Superior temporal gyrus (tissue), 1 donor: ENCODE measurements around the gene SCN5A.

Source experiments
- DNase-seq: peaks from one replicate; pipeline ENCODE4 v3.0.0-alpha.2; 2016; ENCODE audit errors: extremely low spot score

Gene SCN5A

DNA sequence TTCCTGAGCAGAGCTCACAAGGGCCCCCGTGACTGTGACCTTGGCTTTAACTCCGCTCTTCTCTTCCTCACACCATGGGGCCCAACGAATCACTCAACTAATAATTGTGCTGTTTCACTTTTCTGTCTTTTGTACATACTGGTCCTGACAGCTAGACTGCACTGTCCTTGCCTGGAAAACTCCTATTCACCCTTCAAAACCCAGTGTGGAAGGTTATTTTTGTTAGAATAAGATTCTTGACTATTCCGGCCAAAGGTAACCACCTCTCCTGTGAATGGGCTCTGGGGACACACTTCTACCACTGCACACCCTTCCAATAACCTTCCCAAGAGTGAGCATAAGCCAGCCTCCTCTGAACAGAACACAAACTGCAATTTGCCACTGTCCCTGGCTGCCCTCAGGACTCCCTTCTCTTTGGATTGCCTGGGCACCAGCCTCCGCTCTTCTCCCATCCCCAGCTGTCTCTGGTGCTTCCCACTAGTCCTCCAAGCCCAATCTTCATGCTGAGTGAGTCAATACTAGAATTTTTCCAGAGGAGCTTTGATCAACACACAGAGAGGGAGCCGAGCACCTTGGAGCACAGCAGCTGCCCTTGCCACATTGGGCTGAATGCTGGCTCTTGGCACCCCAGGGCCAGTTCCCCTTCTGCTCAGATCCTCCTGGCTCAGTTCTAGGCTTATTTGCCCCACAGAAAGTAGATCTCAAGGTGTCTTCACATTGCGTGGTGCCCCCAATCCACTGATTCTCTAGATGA, 2.1 kb downstream of the SCN5A start:
- no peak for DNase-seq

DNA sequence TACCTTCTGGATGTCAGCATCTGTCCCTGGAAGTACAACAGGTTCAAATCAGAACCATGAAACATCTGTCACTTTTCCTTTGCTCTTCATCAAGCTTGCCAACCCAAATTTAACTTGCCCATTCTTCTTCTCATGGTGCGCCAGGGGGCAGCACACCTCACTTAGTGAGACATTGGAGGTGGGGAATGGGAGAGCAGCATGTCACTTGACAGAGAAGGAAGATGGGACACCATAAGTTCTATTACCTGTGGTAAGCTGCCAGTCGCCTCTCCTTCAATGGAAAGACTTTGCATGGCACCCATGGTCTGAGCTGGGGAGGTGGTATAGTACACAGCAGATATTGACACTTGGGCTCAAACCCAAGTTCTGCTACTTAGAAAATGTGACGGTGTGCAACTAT, 2.9 kb downstream of the SCN5A start:
- no peak for DNase-seq

DNA sequence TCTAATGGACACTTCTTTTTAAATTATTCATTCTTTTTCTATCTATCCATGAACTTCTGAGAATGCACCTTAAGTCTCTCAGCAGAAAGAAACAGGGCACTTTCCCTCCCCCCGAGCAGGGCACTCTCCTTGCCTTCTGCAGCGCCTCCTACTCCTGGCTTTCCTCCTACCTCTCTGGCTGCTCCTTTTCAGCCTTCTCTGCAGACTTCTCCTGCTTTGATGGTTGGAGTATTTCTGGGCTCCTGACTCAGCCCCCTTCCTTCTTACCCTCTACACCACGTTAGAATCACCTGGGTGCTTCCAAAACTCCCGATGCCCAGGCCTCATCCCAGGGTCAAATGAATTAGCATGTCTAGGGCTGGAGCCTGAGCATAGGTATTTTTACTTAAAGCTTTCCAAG, 3.4 kb downstream of the SCN5A start:
- DNase-seq = no peak

DNA sequence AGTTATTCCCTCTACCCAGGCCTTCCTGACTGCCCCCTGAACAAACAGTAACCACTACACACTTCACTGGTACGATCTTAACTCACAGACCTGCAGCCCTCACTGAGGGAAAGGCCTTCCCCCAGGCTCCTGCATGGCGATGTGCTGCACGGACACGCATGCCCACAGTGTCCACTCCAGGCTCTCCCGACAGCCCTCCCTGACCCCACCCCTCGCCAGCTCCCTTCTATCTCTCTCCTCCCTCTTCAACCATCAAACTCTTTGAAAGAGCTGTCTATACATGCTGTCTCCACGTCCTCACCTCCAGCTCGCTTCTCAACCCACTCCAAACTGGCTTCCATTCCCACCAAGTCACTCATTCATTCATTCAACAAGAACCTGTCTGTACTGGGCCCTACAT, 3.9 kb downstream of the SCN5A start:
- DNase-seq = no peak

DNA sequence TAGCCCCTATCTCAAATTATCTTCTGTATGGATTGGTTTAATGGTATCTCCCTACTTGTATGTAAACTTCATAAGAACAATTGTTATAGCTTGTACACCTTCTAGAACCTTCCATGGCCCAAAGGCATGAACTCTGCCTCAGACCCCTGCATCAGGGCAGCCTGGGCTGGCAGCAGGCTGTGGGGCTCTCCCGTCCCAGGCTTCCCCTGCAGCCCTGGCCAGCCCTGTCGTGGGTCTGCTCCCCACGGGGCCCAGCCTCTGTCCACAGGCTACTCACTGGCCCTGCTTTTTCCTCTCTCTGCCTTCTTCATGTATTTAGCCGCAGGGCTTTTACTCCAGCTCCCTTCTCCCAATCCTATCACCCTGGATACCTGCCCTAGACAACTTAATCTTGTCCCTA, 4.4 kb downstream of the SCN5A start:
- no peak for DNase-seq

DNA sequence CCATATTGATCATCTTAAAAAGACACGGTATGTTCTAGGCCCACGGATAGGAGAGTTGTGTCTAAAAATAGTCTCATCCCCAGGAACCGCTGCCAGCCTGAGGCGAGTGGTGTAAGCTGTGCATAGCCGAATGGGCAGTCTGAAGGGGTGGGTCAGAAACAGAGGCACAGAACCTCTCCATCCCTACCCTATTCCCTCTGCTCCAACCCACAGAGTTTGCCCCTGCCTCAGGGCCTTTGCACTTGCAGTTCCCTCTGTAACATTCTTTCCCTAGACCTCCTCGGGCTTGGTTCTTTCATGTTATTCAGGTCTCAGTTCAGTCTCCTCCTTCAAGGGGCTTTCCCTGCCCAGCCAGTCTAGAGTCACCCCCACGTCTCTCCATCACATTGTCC, 4.8 kb downstream of the SCN5A start:
- no peak for DNase-seq

DNA sequence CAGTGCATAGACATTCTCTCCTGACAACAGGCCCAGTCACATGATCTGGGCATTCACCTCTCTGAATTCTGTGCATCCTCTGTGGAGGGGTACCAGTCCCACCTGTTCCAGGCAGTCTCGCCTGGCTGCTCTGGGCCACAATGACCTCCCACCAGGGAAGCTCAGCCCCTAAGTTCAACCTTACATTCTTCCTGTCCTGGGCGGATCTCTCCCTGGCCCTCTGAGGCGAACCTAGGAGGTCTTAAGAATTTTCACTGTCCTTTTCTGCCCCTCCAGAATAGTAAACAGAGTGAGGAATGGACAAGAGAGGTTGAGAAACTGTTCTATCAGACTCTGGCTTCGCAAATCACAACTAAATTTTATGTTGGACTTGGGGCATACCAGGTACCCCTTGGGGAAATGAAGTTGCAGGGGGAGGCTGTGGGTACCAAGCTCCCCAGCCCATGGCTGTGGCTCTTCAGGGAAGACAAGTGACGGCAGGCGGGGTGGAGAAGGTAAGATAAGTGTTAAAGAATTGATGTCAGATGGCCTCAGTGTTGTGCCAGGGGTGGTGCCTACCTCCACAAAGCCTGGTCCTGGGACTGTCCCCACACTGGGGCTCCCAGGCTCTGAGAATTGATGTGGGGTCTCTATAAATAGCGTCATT, 5.3 kb downstream of the SCN5A start:
- DNase-seq = no peak

DNA sequence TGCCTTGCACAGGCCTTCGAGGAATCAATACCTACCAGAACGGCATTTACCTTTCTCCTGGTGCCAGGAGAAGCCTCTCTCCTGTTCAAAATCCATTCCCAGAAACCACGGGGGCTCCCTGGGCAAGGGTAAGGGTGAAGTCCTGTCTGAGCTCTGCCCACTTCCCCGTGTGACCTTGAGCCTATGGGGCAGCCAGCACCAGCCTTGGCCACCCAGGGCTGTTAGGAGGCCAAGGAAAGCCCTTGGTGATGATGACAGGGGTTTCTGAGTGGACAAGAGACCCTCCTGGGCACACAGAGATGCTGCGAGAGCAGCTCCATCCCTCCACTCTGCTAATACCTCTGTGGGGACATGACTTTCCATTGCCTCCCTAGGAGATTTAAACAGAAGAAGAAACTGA, 5.9 kb downstream of the SCN5A start:
- DNase-seq = no peak

DNA sequence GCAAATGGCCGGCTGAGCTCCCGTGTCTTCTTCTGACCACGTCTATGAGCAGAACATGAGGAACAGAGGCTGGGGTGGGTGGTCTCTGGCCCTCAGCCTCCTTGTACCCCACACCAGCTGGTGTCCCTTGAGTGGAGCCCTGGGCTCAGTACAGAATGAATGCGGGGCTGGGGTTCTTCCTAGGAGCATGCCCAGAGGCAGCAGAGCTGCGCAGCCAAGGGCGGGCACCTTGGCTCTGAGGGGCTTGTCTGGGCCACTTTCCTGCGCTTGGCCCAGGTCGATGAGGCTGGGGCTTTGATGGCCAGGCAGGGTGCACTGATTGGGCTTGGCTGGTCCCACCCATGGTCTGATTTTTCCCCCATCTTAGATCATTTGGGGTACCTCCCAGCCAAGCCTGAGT, 6.4 kb downstream of the SCN5A start:
- DNase-seq = no peak

DNA sequence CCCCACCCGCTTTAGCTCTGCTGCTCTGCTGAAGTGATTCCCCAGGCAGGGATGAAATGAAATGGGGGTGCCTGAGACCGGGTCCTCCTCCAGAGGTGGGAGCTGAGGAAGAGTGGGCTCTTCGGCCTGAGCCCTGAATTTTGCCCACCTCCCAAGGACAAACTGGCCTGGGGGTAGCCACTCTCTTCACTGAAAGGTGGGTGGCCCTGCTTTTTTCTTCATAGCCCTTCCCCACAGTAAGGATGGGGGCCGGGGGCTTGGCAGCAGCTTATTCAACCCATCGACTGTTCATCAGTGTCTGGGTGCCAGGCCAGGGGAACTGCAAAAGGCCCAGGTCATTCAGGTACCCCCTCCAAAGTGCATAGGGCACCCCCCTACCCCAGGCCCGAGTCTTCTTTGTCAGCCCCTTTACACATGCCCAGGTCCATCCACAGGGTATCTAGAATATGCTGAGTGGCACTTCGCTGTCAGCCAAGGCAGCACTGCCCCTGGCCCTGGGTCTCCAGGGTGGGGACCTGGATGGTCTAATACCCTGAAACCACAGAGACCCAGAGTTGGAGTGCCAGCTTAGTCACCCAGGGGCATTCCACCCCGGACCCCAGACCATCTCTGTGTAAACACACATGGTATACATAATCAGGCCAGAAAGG, 7.9 kb downstream of the SCN5A start:
- no peak for DNase-seq

DNA sequence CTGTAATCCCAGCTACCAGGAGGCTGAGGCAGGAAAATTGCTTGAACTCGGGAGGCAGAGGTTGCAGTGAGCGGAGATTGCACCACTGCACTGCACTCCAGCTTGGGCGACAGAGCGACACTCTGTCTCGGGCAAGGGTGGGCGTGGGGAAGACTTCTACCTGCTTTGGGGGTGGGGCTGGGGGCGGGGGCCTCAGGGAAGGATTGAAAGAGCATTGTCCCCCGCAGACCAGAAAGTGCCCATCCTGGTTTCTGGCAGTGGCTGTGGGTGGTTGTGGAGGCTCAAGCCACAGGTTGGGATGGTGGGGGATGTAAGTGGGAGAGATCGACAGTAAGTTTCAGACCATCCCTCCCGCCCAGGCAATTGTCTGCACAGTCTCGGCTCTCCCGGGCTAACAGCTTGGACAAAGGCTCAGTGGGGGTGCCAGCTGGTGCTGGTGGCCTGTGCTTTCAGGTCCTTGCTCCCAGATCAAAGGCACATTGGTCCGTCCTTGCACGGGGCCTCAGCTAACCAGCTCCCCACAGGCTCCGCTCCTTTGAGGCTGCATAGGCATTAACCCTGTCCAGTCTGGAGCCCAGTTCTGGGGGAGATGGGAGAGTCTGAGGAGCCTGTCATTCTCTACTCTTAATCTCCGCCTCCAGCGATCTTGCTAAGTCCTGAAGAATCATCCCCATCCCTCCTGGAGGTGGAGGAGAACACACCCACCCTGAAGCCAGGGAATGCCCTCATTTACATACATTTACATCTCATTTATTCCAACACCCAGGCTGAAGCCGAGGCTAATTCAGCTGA, 8.6 kb downstream of the SCN5A start:
- no peak for DNase-seq

DNA sequence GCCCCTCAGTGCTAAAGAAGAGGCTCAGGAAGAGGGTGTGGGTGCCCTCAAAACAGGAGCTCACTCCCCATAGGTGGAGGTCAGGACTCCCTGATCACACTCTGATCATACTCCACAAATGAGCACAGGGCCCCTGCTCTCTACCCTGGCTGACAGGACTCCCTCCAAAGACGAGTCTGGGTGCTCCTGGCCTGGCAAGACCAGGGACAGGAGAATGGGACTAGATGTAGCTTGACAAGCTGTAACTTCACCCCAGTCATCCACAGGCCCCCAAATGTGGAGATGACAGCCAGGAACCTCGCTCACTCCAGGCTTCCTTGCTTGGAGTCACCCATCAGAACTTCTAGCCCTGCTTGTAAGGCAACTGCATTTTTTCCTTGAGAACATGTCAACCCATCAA, 11.1 kb downstream of the SCN5A start:
- DNase-seq = no peak

DNA sequence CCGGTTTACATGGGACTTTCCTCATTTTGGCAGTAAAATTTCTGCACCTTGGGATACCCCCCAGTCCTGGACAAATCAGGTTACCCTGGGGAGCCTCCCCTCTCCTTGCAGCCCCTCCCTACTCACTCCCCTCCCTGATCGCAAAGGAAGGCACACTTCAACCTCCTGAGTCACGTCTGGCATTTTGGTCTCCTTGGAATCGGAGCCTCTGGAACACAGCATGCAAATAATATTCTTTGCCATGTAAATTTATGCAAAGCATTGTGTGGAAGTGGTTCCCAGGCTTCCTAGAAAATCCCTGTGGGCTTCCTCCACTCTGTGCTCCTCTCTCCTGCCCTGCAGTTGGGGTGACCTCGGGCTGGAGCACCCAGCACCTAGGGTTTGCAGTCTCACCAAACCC, 11.6 kb downstream of the SCN5A start:
- DNase-seq = no peak

DNA sequence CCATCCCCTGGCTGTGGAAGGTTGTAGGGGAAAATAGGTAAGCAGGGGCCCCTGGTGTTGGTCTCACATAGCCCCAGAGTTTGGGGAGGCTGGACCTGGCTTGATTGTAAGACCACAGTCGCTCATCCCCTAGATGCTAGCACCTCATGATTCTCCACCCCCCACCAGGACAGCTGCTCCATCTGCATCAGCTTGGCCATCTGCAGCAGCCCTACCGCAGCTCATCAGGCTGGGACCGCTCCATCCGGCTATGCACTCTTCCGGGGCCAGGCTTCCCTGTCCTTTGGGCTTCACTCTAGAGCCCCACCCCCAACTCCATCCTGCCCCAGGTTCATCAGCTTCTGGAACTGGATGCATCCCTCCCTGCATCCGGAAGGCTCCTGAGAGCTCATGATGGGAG, 12.6 kb downstream of the SCN5A start:
- DNase-seq = no peak

DNA sequence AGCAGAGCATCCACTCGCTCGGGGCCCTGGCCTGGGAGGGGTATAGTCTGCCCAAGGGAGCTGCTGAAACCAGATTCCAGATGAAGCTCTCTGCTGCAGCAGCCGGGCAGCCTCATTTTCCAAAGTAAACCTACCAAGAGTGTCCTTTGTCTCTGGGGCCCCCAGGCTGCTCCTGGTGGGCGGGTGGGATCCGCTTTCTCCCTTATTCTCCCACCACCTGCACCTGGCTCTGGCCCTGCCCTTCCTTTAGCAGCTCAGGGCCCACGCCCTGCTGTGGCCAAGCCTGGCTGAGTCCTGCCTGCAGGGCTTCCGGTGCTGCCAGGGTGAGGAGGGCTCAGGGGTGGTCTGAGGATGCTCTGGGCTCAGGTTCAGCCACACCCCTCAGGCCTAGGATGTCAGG, 13.0 kb downstream of the SCN5A start:
- no peak for DNase-seq

DNA sequence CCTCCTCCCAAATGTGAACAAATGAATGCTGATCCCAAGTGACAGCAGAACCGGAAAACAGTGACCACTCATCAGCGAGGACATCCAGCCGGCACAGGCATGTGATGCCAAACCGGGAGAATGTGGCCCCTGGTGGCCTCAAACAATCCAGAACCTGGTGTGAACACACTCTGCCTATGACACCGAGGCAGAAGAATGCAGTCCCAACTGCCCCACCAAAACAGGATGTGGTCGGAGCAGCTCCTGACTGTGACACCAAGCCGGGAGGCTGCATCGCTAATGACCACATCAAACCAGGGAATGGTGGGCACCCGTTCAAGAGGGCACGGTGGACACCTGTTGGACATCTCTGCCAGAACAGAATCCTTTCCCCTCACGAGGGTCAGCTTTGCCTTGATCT, 15.4 kb downstream of the SCN5A start:
- no peak for DNase-seq

DNA sequence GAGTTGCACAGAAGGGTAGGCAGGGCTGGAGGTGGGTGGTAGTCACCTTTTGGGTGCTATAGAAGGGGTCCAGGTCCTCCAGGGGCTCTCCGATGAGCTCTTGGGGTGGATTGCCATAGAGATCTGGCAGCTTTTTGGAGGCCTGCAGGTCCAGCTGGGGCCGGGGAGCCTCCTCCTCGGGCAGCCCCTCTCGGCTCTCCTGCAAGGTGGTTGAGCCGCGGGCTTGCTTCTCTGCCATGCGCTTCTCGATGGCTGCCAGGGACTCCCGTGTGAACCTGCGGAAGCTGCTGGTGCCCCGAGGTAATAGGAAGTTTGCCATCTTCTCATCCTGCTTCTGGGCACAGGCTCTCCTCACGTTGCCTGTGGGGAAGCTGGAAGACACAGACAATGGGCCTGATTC, 16.5 kb downstream of the SCN5A start:
- DNase-seq = no peak

DNA sequence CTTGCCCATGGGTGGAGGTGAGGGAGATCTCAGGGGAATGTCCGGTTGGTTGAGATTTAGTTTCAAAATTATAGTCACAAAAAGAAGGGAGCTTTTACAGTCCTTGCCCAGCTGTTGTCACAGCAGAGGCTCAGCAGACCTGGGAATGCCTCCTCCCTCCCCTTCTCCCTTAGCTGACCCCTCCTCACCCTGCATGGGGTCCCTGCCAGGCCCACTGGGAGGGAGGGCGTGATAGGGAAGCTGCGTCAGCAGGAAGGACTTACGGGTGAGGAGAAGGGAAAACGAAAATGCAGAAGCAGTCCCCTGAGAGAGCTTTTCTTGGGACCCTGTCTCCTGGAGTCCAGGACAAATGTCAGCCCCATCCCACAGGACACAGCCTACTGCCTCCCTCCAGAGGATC, 18.9 kb downstream of the SCN5A start:
- no peak for DNase-seq

DNA sequence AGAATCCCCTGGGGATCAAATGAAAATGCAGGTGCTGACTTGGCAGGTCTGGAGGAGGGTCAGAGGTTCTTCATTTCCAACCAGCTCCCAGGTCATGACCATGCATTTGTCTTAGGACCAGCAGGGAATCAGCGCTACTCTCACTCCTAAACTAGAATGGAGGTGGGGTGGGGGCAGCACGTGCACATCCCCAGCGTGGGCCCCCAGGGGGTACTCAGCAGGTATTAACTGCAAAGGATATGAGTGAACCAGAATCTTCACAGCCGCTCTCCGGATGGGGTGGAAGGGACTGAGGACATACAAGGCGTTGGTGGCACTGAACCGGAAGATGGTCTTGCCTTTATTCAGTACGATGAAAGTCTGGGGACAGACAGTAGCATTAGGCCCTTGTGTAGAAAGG, 19.4 kb downstream of the SCN5A start:
- no peak for DNase-seq

DNA sequence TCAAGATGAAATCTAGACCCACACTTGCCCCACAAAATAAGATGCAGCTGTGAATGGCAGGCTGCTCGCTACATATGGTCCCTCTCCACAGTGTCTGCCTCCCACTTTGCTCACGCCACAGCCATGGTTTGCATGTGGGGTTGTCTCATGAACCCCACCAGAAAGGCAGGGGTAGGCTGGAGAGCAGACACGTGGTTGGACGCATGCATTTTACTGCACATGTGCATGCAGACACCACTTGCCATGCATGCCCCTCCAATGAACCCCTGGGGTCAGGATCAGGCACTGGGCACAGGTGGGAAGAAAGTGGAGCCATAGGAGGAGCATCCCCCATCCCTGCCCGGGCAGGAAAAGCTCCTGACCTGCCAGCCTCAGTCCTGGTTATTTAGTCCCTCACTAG, 20.7 kb downstream of the SCN5A start:
- no peak for DNase-seq

DNA sequence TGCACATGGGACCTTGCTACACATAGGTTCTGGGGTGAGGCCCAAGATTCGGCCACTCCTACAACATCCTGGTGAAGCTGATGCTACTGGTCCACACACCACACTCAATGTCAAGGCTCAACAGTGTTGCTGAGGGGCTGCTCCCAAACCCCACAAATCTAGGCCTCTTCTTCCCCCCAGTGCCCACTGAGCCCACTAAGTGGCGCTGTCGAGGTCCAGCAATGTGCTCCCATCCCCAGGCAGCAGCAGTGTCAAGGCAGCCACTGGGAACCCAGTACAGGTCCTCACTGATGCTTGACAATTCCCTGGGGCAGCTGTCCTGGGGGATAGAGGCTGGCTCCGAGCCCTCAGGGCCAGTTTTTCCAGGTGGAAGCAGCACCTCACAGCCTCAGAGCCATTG, 21.5 kb downstream of the SCN5A start:
- no peak for DNase-seq

DNA sequence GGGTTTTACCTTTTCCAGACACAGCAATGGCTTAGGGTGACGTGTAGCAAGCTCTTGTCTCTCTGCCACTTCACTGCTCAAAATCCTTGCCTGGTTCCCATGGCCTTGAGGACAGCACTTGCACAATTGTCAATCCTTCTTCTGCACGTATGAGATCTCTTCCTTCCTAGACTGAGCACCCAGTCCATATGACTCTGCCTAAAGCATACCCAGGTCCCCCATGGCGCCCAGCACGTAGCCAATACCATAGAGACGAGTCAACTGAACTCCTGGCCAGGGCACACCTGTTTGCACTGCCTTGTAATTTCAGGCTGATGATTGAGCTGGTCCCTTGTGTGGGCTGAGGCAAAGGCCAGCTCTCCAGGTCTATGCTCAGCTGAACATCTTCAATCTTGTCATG, 23.3 kb downstream of the SCN5A start:
- no peak for DNase-seq

DNA sequence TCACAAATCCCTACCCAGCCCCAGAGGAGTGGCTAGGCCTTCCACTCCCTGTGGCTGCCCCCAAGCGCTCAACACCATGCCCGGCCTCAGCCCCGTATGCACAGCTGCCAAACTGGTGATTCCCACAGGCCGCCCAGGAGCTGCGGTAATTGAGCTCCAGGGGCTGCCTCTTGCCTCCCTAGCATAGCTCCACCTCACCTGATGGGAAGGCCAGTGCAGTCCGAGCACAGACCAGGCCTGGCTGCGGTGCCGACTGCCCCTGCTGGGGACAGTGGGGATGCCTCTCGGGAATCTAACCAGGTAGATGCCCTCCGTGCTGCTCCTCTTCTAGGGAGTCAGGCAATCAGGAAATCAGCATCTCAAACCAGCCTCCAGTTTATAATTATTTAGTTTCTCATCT, 25.9 kb downstream of the SCN5A start:
- no peak for DNase-seq
